Measurements from ENCODE around the gene CFAP99. TPM values are rescaled to one million over a fixed set of nuclear protein-coding genes. Genes with fewer than 3 reads are reported as not detected.

The CFAP99 gene
- total RNA-seq, 2 donors from 2014 or later = not detected

DNA sequence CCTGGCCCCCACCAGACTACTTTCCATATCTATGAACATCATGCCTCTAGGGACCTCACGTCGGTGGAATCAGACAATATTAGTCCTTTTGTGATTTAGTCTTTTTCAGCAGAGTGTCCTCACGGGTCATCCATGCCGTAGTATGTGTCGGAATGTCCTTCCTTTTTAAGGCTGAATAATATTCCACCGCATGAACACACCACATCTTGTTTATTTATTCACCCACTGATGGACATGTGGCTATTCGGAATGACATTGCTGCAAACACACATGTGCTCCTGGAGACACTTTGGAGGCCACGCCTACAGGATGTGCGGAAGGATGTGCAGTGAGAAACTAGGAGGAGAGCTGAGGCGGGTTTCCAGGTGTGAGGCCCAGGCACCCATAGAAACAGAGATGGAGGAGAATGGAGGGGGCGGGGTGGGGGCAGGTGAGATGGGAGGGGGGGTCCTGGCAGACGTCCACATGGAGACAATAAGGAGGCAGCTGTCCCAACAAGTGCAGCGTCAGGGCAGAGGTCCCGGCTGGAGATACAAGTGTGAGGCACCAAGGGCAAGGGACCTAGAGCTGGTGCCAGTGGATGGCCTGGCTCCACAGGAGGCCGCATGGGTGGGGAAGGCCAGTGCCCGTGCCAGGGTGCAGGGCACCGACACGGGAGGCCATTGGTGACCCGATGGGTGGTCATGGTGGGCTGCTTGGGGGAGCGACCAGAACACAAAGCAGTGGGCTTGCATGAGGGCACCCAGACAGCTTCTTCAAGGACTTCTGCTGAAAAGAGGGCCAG, 21.0 kb upstream of the CFAP99 start:
- no peaks in the 10 kb centered on the region for H3K36me3 Mint-ChIP-seq (ENCODE audit: low read depth)
- Histone ChIP-seq H3K27me3 (ENCODE audit: control insufficient read depth, insufficient read depth, low read length, poor library complexity, severe bottlenecking) (no peaks in the 10 kb centered on the region), H3K4me1 (ENCODE audit: control insufficient read depth, insufficient read depth, low read length) (no peaks in the 10 kb centered on the region), H3K4me3 (ENCODE audit: low read length) (no peak overlapping the region), H3K9ac (ENCODE audit: extremely low read depth, low read length, poor library complexity, severe bottlenecking) (no peak overlapping the region), H3K9me3 (ENCODE audit: control insufficient read depth, low read length) (no peaks in the 10 kb centered on the region), H3K36me3 (ENCODE audit: control insufficient read depth, insufficient read depth, low read length) (no peaks in the 10 kb centered on the region), H3K27ac (ENCODE audit: low read depth, low read length) (no peak overlapping the region)
- H3K27ac Mint-ChIP-seq = no peak overlapping the region
- TF ChIP-seq, protein P1, sequence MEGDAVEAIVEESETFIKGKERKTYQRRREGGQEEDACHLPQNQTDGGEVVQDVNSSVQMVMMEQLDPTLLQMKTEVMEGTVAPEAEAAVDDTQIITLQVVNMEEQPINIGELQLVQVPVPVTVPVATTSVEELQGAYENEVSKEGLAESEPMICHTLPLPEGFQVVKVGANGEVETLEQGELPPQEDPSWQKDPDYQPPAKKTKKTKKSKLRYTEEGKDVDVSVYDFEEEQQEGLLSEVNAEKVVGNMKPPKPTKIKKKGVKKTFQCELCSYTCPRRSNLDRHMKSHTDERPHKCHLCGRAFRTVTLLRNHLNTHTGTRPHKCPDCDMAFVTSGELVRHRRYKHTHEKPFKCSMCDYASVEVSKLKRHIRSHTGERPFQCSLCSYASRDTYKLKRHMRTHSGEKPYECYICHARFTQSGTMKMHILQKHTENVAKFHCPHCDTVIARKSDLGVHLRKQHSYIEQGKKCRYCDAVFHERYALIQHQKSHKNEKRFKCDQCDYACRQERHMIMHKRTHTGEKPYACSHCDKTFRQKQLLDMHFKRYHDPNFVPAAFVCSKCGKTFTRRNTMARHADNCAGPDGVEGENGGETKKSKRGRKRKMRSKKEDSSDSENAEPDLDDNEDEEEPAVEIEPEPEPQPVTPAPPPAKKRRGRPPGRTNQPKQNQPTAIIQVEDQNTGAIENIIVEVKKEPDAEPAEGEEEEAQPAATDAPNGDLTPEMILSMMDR (conservative IDR thresholded peaks at IDR 0.05) = no peak
- no peak for DNase-seq
- H3K4me1 Mint-ChIP-seq = peaks cover 24% of the 10 kb centered on the region
- 90 to 93% methylated on average over 8 to 20 of the region's 20 CpGs for WGBS, 2 experiments (ENCODE audit: insufficient coverage in 1 of 2, insufficient read length in 1 of 2)
- peaks cover 4% of the 10 kb centered on the region for H3K27me3 Mint-ChIP-seq (ENCODE audit: insufficient read depth)
- H3K4me3 Mint-ChIP-seq = no peak overlapping the region
- H3K9me3 Mint-ChIP-seq = no peaks in the 10 kb centered on the region

DNA sequence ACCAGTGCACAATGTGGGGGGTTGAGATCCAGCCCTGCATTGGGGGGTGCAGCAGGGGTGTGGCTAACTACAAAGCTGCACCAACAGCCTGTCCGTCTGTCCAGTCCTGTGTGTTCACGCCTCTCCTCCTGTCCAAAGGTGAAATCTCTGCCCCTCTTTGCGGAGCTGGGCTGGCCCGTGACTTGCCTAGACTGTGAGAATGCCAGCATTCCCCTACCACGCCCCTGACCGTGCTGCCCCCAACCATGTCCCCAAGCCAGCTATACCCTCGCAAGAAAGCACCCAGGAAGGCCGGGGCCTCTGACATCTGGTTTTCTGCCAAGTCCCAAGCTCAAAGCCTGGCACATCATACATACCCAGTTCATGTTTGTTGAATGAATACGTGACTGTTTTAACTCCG, 19.5 kb upstream of the CFAP99 start:
- Histone ChIP-seq H3K4me3 (ENCODE audit: low read length) (no peak overlapping the region), H3K36me3 (ENCODE audit: control insufficient read depth, insufficient read depth, low read length) (no peaks in the 10 kb centered on the region), H3K4me1 (ENCODE audit: control insufficient read depth, insufficient read depth, low read length) (no peaks in the 10 kb centered on the region), H3K9ac (ENCODE audit: extremely low read depth, low read length, poor library complexity, severe bottlenecking) (no peak overlapping the region), H3K27ac (ENCODE audit: low read depth, low read length) (no peak overlapping the region), H3K27me3 (ENCODE audit: control insufficient read depth, insufficient read depth, low read length, poor library complexity, severe bottlenecking) (no peaks in the 10 kb centered on the region), H3K9me3 (ENCODE audit: control insufficient read depth, low read length) (no peaks in the 10 kb centered on the region)
- TF ChIP-seq, protein P1 (conservative IDR thresholded peaks at IDR 0.05) = no peak
- H3K4me1 Mint-ChIP-seq = peaks cover 12% of the 10 kb centered on the region
- no peaks in the 10 kb centered on the region for H3K9me3 Mint-ChIP-seq
- H3K27ac Mint-ChIP-seq = no peak overlapping the region
- no peak overlapping the region for H3K4me3 Mint-ChIP-seq
- peaks cover 4% of the 10 kb centered on the region for H3K27me3 Mint-ChIP-seq (ENCODE audit: insufficient read depth)
- no peak for DNase-seq
- H3K36me3 Mint-ChIP-seq (ENCODE audit: low read depth) = no peaks in the 10 kb centered on the region
- WGBS, 2 experiments (ENCODE audit: insufficient coverage in 1 of 2, insufficient read length in 1 of 2) = 93 to 98% methylated on average over 9 to 10 of the region's 10 CpGs

DNA sequence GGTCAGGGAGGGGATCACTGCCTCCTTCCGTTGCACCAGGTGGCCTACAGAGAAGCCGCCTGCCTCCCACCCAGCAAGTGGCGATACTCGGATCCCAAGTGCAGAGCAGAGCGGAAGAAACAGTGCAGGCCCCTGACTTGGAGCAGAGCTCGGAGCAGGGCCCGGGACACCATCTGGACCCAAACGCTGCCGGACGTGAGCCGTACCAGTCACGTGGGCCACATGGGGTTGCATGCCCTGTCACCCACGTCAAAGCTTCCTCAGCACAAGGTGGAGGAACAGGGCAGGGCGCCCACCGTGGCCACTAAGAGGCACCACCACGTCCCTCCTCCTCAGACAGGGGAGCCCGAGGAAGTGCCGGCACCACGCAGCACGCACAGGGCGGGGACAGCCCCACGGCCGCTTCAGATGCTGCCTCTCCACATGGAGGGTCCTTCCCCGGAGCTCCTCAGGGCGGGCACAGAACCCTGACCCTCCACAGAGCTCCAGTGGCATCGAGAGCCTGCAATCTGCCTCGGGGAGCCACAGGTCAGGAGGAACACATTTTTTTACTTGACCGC, 19.0 kb upstream of the CFAP99 start:
- no peaks in the 10 kb centered on the region for H3K9me3 ChIP-seq (ENCODE audit: control insufficient read depth, low read length)
- no peaks in the 10 kb centered on the region for H3K36me3 ChIP-seq (ENCODE audit: control insufficient read depth, insufficient read depth, low read length)
- TF ChIP-seq, protein P1 (conservative IDR thresholded peaks at IDR 0.05) = no peak
- DNase-seq = no peak
- H3K4me1 ChIP-seq (ENCODE audit: control insufficient read depth, insufficient read depth, low read length) = no peaks in the 10 kb centered on the region
- H3K36me3 Mint-ChIP-seq (ENCODE audit: low read depth) = no peaks in the 10 kb centered on the region
- H3K27ac Mint-ChIP-seq = no peak overlapping the region
- H3K4me1 Mint-ChIP-seq = peaks cover 12% of the 10 kb centered on the region
- H3K4me3 ChIP-seq (ENCODE audit: low read length) = no peak overlapping the region
- WGBS, 2 experiments (ENCODE audit: insufficient coverage in 1 of 2, insufficient read length in 1 of 2) = 82 to 87% methylated on average over 15 to 28 of the region's 28 CpGs
- peaks cover 4% of the 10 kb centered on the region for H3K27me3 Mint-ChIP-seq (ENCODE audit: insufficient read depth)
- no peak overlapping the region for H3K9ac ChIP-seq (ENCODE audit: extremely low read depth, low read length, poor library complexity, severe bottlenecking)
- no peaks in the 10 kb centered on the region for H3K27me3 ChIP-seq (ENCODE audit: control insufficient read depth, insufficient read depth, low read length, poor library complexity, severe bottlenecking)
- no peak overlapping the region for H3K27ac ChIP-seq (ENCODE audit: low read depth, low read length)
- no peaks in the 10 kb centered on the region for H3K9me3 Mint-ChIP-seq
- no peak overlapping the region for H3K4me3 Mint-ChIP-seq
